ENCODE results near the gene FBXL7. TPM values are rescaled to one million over a fixed set of nuclear protein-coding genes. Genes with fewer than 3 reads are reported as not detected.

FBXL7 gene
- total and polyA plus RNA-seq, 5 experiments from 2014 or later: not detected

GRCh38 chr5:15574806-15575325 lies 74.9 kb downstream of the FBXL7 start:
- no peak overlapping the region for H3K4me3 Mint-ChIP-seq
- no peak overlapping the region for H3K27ac Mint-ChIP-seq
- POLR2A ChIA-PET: no interaction called here
- H3K36me3 Mint-ChIP-seq: no peaks in the 10 kb centered on the region
- no peaks in the 10 kb centered on the region for H3K4me1 Mint-ChIP-seq
- ATAC-seq (no peak), DNase-seq (no peak)
- H3K27me3 Mint-ChIP-seq: no peaks in the 10 kb centered on the region
- peaks cover 0 to 9% (median 4%) of the 10 kb centered on the region in 9 donors for H3K9me3 Mint-ChIP-seq

- ATAC-seq (no peak), DNase-seq (no peak)
- no peak overlapping the region for H3K4me3 Mint-ChIP-seq
- no peaks in the 10 kb centered on the region for H3K36me3 Mint-ChIP-seq
- no peaks in the 10 kb centered on the region for H3K4me1 Mint-ChIP-seq
- no peaks in the 10 kb centered on the region for H3K27me3 Mint-ChIP-seq
- POLR2A ChIA-PET: no interaction called here
- no peak overlapping the region for H3K27ac Mint-ChIP-seq
- H3K9me3 Mint-ChIP-seq: peaks cover 0 to 8% (median 2%) of the 10 kb centered on the region in 9 donors
These were observed 75.7 kb downstream of the FBXL7 start for GRCh38 chr5:15575666-15576065.

GRCh38 chr5:15577132-15577531 lies 77.2 kb downstream of the FBXL7 start:
- H3K27me3 Mint-ChIP-seq: no peaks in the 10 kb centered on the region
- POLR2A ChIA-PET: no interaction called here
- ATAC-seq (no peak), DNase-seq (no peak)
- no peak overlapping the region for H3K27ac Mint-ChIP-seq
- H3K9me3 Mint-ChIP-seq: peaks cover 0 to 13% (median 2%) of the 10 kb centered on the region in 9 donors
- no peaks in the 10 kb centered on the region for H3K4me1 Mint-ChIP-seq
- H3K36me3 Mint-ChIP-seq: no peaks in the 10 kb centered on the region
- H3K4me3 Mint-ChIP-seq: no peak overlapping the region

DNA sequence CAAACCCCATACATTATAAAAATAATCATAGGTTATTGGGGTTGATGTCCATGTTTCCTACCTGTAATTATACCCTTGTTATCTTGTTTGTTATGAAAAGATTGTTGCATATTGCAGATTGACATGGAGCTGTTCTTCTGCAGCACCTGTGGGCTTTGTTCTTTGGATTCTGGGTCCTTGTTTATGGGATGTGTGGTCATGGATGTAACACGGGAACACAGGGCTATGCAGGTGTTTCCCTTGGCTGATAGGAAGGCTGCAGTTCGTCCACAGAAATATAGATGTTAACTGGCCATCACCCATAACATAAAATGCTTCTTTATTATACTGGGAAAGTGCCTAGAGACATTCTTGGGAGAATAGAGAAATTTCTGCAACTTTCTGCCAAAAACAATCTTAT lies 77.9 kb downstream of the FBXL7 start:
- Mint-ChIP-seq H3K36me3 (no peaks in the 10 kb centered on the region), H3K4me3 (no peak overlapping the region), H3K9me3 (peaks cover 0 to 13% (median 4%) of the 10 kb centered on the region in 9 donors), H3K27me3 (no peaks in the 10 kb centered on the region), H3K4me1 (no peaks in the 10 kb centered on the region), H3K27ac (no peak overlapping the region)
- no peak for DNase-seq
- ATAC-seq: no peak
- POLR2A ChIA-PET: no interaction called here

- DNase-seq (no peak), ATAC-seq (no peak)
- Mint-ChIP-seq H3K27me3 (peaks cover 0 to 3% (median 0%) of the 10 kb centered on the region in 5 donors), H3K4me3 (no peak overlapping the region), H3K4me1 (no peaks in the 10 kb centered on the region), H3K27ac (no peak overlapping the region), H3K9me3 (peaks cover 5 to 21% (median 10%) of the 10 kb centered on the region in 9 donors), H3K36me3 (peaks cover 0 to 3% (median 0%) of the 10 kb centered on the region in 3 donors)
- POLR2A ChIA-PET: no interaction called here
These were observed 79.4 kb downstream of the FBXL7 start for GRCh38 chr5:15579193-15579990.

GRCh38 chr5:15584528-15584927 lies 84.5 kb downstream of the FBXL7 start:
- ATAC-seq (no peak), DNase-seq (no peak)
- Mint-ChIP-seq H3K27ac (no peak overlapping the region), H3K27me3 (peaks cover 0 to 5% (median 0%) of the 10 kb centered on the region in 5 donors), H3K4me3 (no peak overlapping the region), H3K36me3 (peaks cover 0 to 5% (median 0%) of the 10 kb centered on the region in 3 donors), H3K4me1 (no peaks in the 10 kb centered on the region), H3K9me3 (peaks cover 5 to 34% (median 20%) of the 10 kb centered on the region in 9 donors)
- POLR2A ChIA-PET: no interaction called here

DNA sequence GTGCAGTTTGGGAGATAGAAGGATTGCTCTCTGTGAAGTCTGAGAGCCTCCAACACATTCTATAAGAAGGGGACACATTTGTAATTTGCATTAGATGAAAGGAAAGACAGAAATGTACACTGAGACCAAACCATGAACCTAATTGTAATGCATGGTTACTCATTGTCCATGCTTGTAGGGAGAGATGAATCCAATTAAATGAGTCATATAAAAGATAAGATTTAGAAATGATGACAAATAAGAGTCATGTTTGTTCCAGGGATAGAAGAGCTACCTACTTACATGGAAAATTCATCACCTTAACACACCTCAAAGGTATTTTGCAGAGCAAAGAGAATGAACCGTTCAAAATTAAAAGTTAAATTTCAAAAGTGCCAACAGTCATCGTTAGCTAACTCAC lies 85.1 kb downstream of the FBXL7 start:
- H3K27me3 Mint-ChIP-seq: peaks cover 0 to 5% (median 0%) of the 10 kb centered on the region in 5 donors
- no peaks in the 10 kb centered on the region for H3K4me1 Mint-ChIP-seq
- POLR2A ChIA-PET: no interaction called here
- no peak overlapping the region for H3K27ac Mint-ChIP-seq
- DNase-seq (no peak), ATAC-seq (no peak)
- peaks cover 5 to 37% (median 23%) of the 10 kb centered on the region in 9 donors for H3K9me3 Mint-ChIP-seq
- H3K36me3 Mint-ChIP-seq: peaks cover 0 to 5% (median 0%) of the 10 kb centered on the region in 3 donors
- no peak overlapping the region for H3K4me3 Mint-ChIP-seq

GRCh38 chr5:15585841-15586591 lies 86.0 kb downstream of the FBXL7 start:
- Mint-ChIP-seq H3K36me3 (peaks cover 0 to 5% (median 0%) of the 10 kb centered on the region in 3 donors), H3K4me1 (no peaks in the 10 kb centered on the region), H3K4me3 (no peak overlapping the region), H3K27ac (no peak overlapping the region), H3K9me3 (peaks cover 5 to 44% (median 23%) of the 10 kb centered on the region in 9 donors), H3K27me3 (peaks cover 0 to 5% (median 0%) of the 10 kb centered on the region in 5 donors)
- DNase-seq: no peak
- POLR2A ChIA-PET: no interaction called here
- no peak for ATAC-seq

- POLR2A ChIA-PET: no interaction called here
- Mint-ChIP-seq H3K4me3 (no peak overlapping the region), H3K27me3 (peaks cover 0 to 5% (median 0%) of the 10 kb centered on the region in 5 donors), H3K36me3 (peaks cover 0 to 5% (median 0%) of the 10 kb centered on the region in 3 donors), H3K4me1 (no peaks in the 10 kb centered on the region), H3K27ac (no peak overlapping the region), H3K9me3 (peaks cover 4 to 44% (median 19%) of the 10 kb centered on the region in 9 donors)
- ATAC-seq (no peak), DNase-seq (no peak)
These were observed 87.9 kb downstream of the FBXL7 start for GRCh38 chr5:15587916-15588315.

DNA sequence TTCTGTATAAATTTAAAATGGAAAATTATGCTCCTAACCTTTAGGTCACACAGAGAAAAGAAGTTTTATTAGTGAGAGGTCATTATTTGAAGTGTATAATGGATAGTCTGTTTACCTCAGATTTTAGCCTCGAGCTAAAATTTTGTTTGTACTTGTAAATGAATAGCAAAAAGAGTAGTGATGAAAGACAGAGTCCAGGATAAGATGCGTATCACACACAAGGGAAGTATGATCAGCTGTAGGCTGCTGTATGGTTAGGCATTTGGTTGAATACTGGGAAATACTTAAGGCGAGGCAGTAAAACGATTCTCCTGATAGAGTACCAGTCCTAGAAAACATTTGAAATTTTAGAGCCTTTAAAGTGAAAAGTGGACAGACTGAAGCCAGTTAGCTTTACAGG lies 92.7 kb downstream of the FBXL7 start:
- peaks cover 0 to 16% (median 7%) of the 10 kb centered on the region in 9 donors for H3K9me3 Mint-ChIP-seq
- no peak overlapping the region for H3K27ac Mint-ChIP-seq
- DNase-seq (no peak), ATAC-seq (no peak)
- POLR2A ChIA-PET: no interaction called here
- H3K27me3 Mint-ChIP-seq: no peaks in the 10 kb centered on the region
- no peaks in the 10 kb centered on the region for H3K36me3 Mint-ChIP-seq
- H3K4me1 Mint-ChIP-seq: no peaks in the 10 kb centered on the region
- no peak overlapping the region for H3K4me3 Mint-ChIP-seq

DNA sequence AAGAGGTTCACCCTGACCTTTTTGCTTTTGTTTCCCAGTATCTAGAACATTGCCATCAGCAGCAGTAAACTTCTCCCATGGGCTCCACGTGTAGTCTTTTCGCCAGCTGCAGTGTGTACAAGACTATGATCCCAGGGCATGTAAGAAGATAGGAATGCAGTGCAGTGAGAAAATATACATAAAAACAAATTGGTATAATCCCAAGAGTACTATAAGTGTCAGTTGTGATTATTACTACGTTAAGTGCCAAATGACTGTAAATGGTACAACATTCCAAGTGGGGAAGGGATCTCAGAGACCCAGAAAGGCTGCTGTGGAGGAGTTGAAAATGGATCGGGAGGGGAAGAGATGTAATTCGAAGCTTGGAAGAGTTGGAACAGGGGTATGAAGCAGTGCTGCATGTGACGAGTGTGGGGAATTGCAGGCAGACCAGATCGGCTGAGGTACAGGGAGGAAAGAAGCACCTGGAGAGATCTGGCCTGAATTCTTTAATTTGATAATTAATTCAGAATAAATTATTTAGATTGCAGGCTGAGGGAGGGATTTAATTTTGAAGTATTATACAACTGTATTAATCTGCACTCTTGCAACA lies 95.1 kb downstream of the FBXL7 start:
- ATAC-seq (no peak), DNase-seq (no peak)
- Mint-ChIP-seq H3K36me3 (no peaks in the 10 kb centered on the region), H3K27me3 (peaks cover 0 to 3% (median 0%) of the 10 kb centered on the region in 5 donors), H3K4me1 (peaks cover 0 to 2% (median 0%) of the 10 kb centered on the region in 4 donors), H3K27ac (no peak overlapping the region), H3K9me3 (peaks cover 0 to 10% (median 0%) of the 10 kb centered on the region in 9 donors), H3K4me3 (no peak overlapping the region)
- POLR2A ChIA-PET: no interaction called here

- POLR2A ChIA-PET: no interaction called here
- ATAC-seq (no peak), DNase-seq (no peak)
- peaks cover 0 to 3% (median 0%) of the 10 kb centered on the region in 9 donors for H3K9me3 Mint-ChIP-seq
- H3K27me3 Mint-ChIP-seq: peaks cover 0 to 3% (median 0%) of the 10 kb centered on the region in 5 donors
- peaks cover 0 to 2% (median 0%) of the 10 kb centered on the region in 4 donors for H3K4me1 Mint-ChIP-seq
- no peaks in the 10 kb centered on the region for H3K36me3 Mint-ChIP-seq
- H3K27ac Mint-ChIP-seq: no peak overlapping the region
- no peak overlapping the region for H3K4me3 Mint-ChIP-seq
These were observed 95.9 kb downstream of the FBXL7 start for GRCh38 chr5:15595929-15596328.

GRCh38 chr5:15596936-15597335 lies 97.0 kb downstream of the FBXL7 start:
- POLR2A ChIA-PET: no interaction called here
- Mint-ChIP-seq H3K27ac (no peak overlapping the region), H3K27me3 (peaks cover 0 to 3% (median 0%) of the 10 kb centered on the region in 5 donors), H3K9me3 (peaks cover 0 to 3% (median 0%) of the 10 kb centered on the region in 9 donors), H3K4me1 (peaks cover 0 to 2% (median 0%) of the 10 kb centered on the region in 4 donors), H3K36me3 (no peaks in the 10 kb centered on the region), H3K4me3 (no peak overlapping the region)
- ATAC-seq (no peak), DNase-seq (no peak)
